B cell (primary cell): Measurements from ENCODE around the gene KDM5B. TPM values are rescaled to one million over a fixed set of nuclear protein-coding genes. Genes with fewer than 3 reads are reported as not detected.

Experiments
- ATAC-seq: fragments of 200-7000 bp; cut with Tn5 transposase; one replicate; pipeline ENCODE4 v1.10.0; 2021; ENCODE audit warnings: low read depth, mild to moderate bottlenecking, moderate number of reproducible peaks, moderate library complexity
- CTCF ChIA-PET: fragments of 350-600 bp; sonication (Branson Sonifier 250); formaldehyde crosslinking; loops from one replicate; lab custom pipeline; 2021; ENCODE audit warnings: antibody characterized with exemption, inconsistent platforms; lab: Charles Lee
- POLR2A ChIA-PET: fragments of 350-600 bp; sonication (Branson Sonifier 250); formaldehyde crosslinking; loops from one replicate; lab custom pipeline; 2021; ENCODE audit warnings: antibody characterized with exemption; lab: Charles Lee
- DNase-seq: peaks from one replicate; pipeline ENCODE4 v3.0.0; 2013
- H2AFZ ChIP-seq: 2 replicates; pipeline ENCODE4 v1.6.1; 2012; ENCODE audit warnings: mild to moderate bottlenecking, low read depth, low read length; ENCODE audit not compliant: insufficient read depth, poor library complexity, severe bottlenecking
- H3K27ac ChIP-seq, 2 donors: 1 replicate in 1 of 2; 2 replicates in 1 of 2; pipeline ENCODE4 v1.5.1; 2012 to 2013; ENCODE audit warnings: low read length in 2 of 2, mild to moderate bottlenecking in 2 of 2, moderate library complexity in 1 of 2
- H3K27me3 ChIP-seq, 4 experiments: fragments of 200-600 bp in 1 of 4; sonication (generic) in 1 of 4; replicated peaks in 1 of 4; 1 replicate in 2 of 4; 2 replicates in 2 of 4; pipeline versions ENCODE4 v1.6.1 to v1.7.0; 2013 to 2016; ENCODE audit warnings: low read length in 3 of 4, mild to moderate bottlenecking in 2 of 4, mixed read lengths in 1 of 4, moderate library complexity in 1 of 4; ENCODE audit not compliant: insufficient read depth in 4 of 4, control insufficient read depth in 3 of 4; ENCODE audit errors: control extremely low read depth in 1 of 4
- H3K36me3 ChIP-seq, 2 experiments: replicated peaks in 1 of 2; 1 replicate in 1 of 2; 2 replicates in 1 of 2; pipeline versions ENCODE4 v1.6.1 to v1.7.1; 2013; ENCODE audit warnings: low read length in 1 of 2; ENCODE audit not compliant: insufficient read depth in 2 of 2, control insufficient read depth in 1 of 2; ENCODE audit errors: control extremely low read depth in 1 of 2, extremely low read depth in 1 of 2
- H3K4me1 ChIP-seq, 2 donors: fragments of 200-600 bp in 1 of 2; sonication (generic) in 1 of 2; 1 replicate in 1 of 2; 2 replicates in 1 of 2; pipeline versions ENCODE4 v1.5.1 to v1.6.1; 2013 to 2017; ENCODE audit warnings: low read length in 2 of 2; ENCODE audit not compliant: control insufficient read depth in 2 of 2, insufficient read depth in 2 of 2
- H3K4me2 ChIP-seq: replicated peaks from 2 replicates; pipeline ENCODE3; 2012; ENCODE audit warnings: mild to moderate bottlenecking, low read depth, low read length; ENCODE audit not compliant: poor library complexity, severe bottlenecking
- H3K4me3 ChIP-seq, 5 experiments: fragments of 200-600 bp in 1 of 5; sonication (generic) in 1 of 5; 1 replicate in 3 of 5; 2 replicates in 2 of 5; pipeline versions ENCODE4 v1.5.1 to v1.7.0; 2011 to 2016; ENCODE audit warnings: low read length in 4 of 5, mild to moderate bottlenecking in 4 of 5, low read depth in 2 of 5, control low read depth in 1 of 5, moderate library complexity in 1 of 5; ENCODE audit not compliant: insufficient read depth in 1 of 5; ENCODE audit errors: control extremely low read depth in 1 of 5, extremely low read depth in 1 of 5
- H3K79me2 ChIP-seq: fragments of 200-600 bp; sonication (generic); one replicate; pipeline ENCODE4 v1.6.0; 2016; ENCODE audit warnings: low read length; ENCODE audit not compliant: control insufficient read depth, insufficient read depth
- H3K9ac ChIP-seq: fragments of 200-600 bp; sonication (generic); 2 replicates; pipeline ENCODE4 v1.6.1; 2017; ENCODE audit warnings: mild to moderate bottlenecking, low read length, moderate library complexity
- H3K9me3 ChIP-seq, 3 donors: one replicate each; pipeline versions ENCODE4 v1.6.1 to v1.7.1; 2013; ENCODE audit warnings: low read length in 2 of 3; ENCODE audit not compliant: control insufficient read depth in 2 of 3, insufficient read depth in 1 of 3; ENCODE audit errors: control extremely low read depth in 1 of 3
- H4K20me1 ChIP-seq: 2 replicates; pipeline ENCODE4 v1.6.0; 2012; ENCODE audit warnings: mild to moderate bottlenecking, low read length; ENCODE audit not compliant: insufficient read depth, control insufficient read depth, poor library complexity, severe bottlenecking
- H3K27ac Mint-ChIP-seq: one replicate; pipeline ENCODE4 v1.8.0; 2021; ENCODE audit warnings: mixed read lengths
- H3K27me3 Mint-ChIP-seq: one replicate; pipeline ENCODE4 v1.8.0; 2021; ENCODE audit warnings: mixed read lengths
- H3K4me1 Mint-ChIP-seq: one replicate; pipeline ENCODE4 v1.8.0; 2021; ENCODE audit warnings: mixed read lengths
- H3K4me3 Mint-ChIP-seq: one replicate; pipeline ENCODE4 v1.8.0; 2021; ENCODE audit warnings: mixed read lengths
- H3K9me3 Mint-ChIP-seq: one replicate; pipeline ENCODE4 v1.8.0; 2022; ENCODE audit warnings: mixed read lengths; ENCODE audit not compliant: insufficient read depth
- EZH2 ChIP-seq: IDR thresholded peaks from 2 replicates; pipeline ENCODE4 v1.6.1; 2012; ENCODE audit warnings: borderline replicate concordance, low read depth, mild to moderate bottlenecking, moderate library complexity, low read length; ENCODE audit not compliant: insufficient read depth, poor library complexity, severe bottlenecking
- WGBS: methylation state at CpG from one replicate; pipeline ENCODE4 v1.1.5; 2013; ENCODE audit warnings: missing lambda C conversion rate; ENCODE audit not compliant: insufficient coverage; 5-methylcytosine and 5-hydroxymethylcytosine counted together
- intact Hi-C: fragments of 100-400 bp; cut with micrococcal nuclease; formaldehyde crosslinking; loops from one replicate; pipeline ENCODE4 v1.10.0; 2022
- polyA plus RNA-seq: library from polyadenylated mRNA; depleted of rRNA; stranded (reverse); fragments of >200 nt; gene quantifications from 2 replicates; pipeline ENCODE4 v1.2.3, GENCODE V29; 2012
- total RNA-seq, 2 donors: library from RNA; stranded (reverse); fragments of 120-200 nt in 1 of 2; gene quantifications; 1 replicate in 1 of 2; 2 replicates in 1 of 2; pipeline versions ENCODE4 v1.2.3 to v1.2.4, GENCODE V29; 2013 to 2022
- TF ChIP-seq, protein P1 (sequence below): fragments of 200-600 bp; IDR thresholded peaks from one replicate; pipeline ENCODE4 v1.8.0; 2022; ENCODE audit warnings: antibody characterized with exemption, mild to moderate bottlenecking

The KDM5B gene
- total and polyA plus RNA-seq, 2 donors (not counting 1 experiment from before 2014, with no cell fraction given): 11.2 to 62.7 TPM

DNA sequence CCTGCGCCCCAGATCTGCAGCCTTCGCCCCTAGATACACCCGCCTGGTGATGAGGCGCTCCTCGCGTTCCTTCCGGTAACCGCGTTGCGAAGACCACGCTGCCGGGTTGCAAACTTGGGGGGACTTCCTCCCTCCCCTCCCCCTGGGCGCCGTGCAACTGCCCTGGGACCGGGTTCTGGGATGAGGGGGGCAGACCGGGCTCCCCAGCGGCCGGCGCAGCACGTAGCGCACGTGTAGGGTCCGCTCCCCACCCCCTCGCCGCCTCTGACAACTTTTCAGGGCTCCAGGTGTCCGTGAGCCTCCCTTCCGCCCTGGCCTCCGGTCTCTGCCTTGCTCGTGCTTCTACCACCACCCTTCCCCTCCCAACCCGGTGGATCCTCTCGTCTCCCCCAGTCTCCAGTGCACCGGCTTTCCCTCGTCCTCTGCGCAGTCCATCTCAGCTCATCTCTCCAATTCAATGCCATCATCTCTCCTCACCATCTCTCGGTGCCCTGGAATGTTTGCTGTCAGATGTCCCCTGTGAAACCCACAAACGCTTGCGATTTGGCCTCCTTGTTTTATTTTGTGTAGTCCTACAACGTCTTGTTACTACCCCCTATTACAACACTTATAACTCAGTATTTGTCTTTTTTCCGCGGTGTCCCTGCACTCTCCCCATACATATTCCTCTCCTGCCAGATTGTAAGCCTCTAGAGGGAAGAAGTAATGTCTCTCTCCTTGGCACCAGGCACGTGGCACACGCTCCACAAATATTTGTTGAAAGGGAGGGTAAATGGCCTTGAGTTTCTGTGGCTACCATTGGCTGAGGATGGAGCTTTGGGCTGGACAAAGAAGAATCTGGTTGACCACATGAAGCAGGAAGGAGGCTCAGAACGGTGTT is 3.3 kb upstream of the KDM5B start:
- H3K4me3 ChIP-seq: peak overlapping the region; percentile 9 to 91 (median 86)
- Mint-ChIP-seq H3K27ac (peak overlapping the region; percentile 64), H3K4me1 (peaks cover 24% of the 10 kb centered on the region), H3K27me3 (peaks cover 6% of the 10 kb centered on the region), H3K4me3 (peak overlapping the region; percentile 87), H3K9me3 (no peaks in the 10 kb centered on the region)
- POLR2A ChIA-PET: interaction anchor here (1.4 kb wide), 1 partner anchor 157 kb away, joined by 3 read pairs; no protein-coding TSS in a partner anchor
- no peak for ATAC-seq
- peaks cover 22% of the 10 kb centered on the region for H3K79me2 ChIP-seq
- H3K27ac ChIP-seq: peak overlapping the region in 1 of 2 donors; percentile 69
- peaks cover 0 to 15% (median 2%) of the 10 kb centered on the region in 4 experiments for H3K27me3 ChIP-seq
- H4K20me1 ChIP-seq: peaks cover 5% of the 10 kb centered on the region
- H3K9me3 ChIP-seq: peaks cover 0 to 4% (median 2%) of the 10 kb centered on the region in 3 donors
- DNase-seq: peak; percentile 15
- peak overlapping the region; percentile 76 for H3K9ac ChIP-seq
- peaks cover 15 to 25% of the 10 kb centered on the region in 2 donors for H3K4me1 ChIP-seq
- no peak for TF ChIP-seq EZH2
- TF ChIP-seq, protein P1, sequence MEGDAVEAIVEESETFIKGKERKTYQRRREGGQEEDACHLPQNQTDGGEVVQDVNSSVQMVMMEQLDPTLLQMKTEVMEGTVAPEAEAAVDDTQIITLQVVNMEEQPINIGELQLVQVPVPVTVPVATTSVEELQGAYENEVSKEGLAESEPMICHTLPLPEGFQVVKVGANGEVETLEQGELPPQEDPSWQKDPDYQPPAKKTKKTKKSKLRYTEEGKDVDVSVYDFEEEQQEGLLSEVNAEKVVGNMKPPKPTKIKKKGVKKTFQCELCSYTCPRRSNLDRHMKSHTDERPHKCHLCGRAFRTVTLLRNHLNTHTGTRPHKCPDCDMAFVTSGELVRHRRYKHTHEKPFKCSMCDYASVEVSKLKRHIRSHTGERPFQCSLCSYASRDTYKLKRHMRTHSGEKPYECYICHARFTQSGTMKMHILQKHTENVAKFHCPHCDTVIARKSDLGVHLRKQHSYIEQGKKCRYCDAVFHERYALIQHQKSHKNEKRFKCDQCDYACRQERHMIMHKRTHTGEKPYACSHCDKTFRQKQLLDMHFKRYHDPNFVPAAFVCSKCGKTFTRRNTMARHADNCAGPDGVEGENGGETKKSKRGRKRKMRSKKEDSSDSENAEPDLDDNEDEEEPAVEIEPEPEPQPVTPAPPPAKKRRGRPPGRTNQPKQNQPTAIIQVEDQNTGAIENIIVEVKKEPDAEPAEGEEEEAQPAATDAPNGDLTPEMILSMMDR: no peak
- peak overlapping the region; percentile 99 for H3K4me2 ChIP-seq
- 12% methylated on average over 36 of the region's 43 CpGs for WGBS
- H2AFZ ChIP-seq: peak overlapping the region; percentile 99
- no peaks in the 10 kb centered on the region for H3K36me3 ChIP-seq
- CTCF ChIA-PET: interaction anchor here (0.8 kb wide), 1 partner anchor 92 kb away, joined by 3 read pairs; no protein-coding TSS in a partner anchor
- intact Hi-C loops: loop anchor here (2.0 kb wide), 1 partner anchor 463 kb away; the partner anchor contains the start of gene PPP1R12B
